ENCODE measurements around the gene ADAM12.

- TF ChIP-seq CEBPB (IDR thresholded peaks at IDR 0.05; ENCODE audit: low read depth) (no peak), RAD21 (IDR thresholded peaks at IDR 0.05; ENCODE audit: low read depth) (no peak), ZNF274 (IDR thresholded peaks at IDR 0.05; ENCODE audit: low read depth, low read length) (no peak), MAX (IDR thresholded peaks at IDR 0.05) (no peak), POLR2AphosphoS5 (IDR thresholded peaks at IDR 0.05; ENCODE audit: low read depth, low read length) (no peak)
Measured at GRCh38 chr10:126263006-126263676, 125.1 kb downstream of the ADAM12 start.
